Breast epithelium (tissue), 4 donors: ENCODE data around the gene TBC1D20. TPM values are rescaled to one million over a fixed set of nuclear protein-coding genes. Genes with fewer than 3 reads are reported as not detected.

ENCODE experiments used
- DNase-seq, 2 donors: peaks; one replicate each; pipeline ENCODE4 v3.0.0-alpha.2; 2019; ENCODE audit warnings: low spot score in 2 of 2
- H3K27ac ChIP-seq, 2 donors: fragments of 200-600 bp; sonication (generic) in 1 of 2; one replicate each; pipeline ENCODE4 v1.5.1; 2016 to 2019; ENCODE audit warnings: mild to moderate bottlenecking in 1 of 2
- H3K27me3 ChIP-seq, 2 donors: fragments of 200-600 bp; sonication (generic) in 1 of 2; one replicate each; pipeline versions ENCODE4 v1.5.1 to v1.6.0; 2017 to 2019; ENCODE audit warnings: control low read depth in 1 of 2, mild to moderate bottlenecking in 1 of 2
- H3K36me3 ChIP-seq: fragments of 200-600 bp; one replicate; pipeline ENCODE4 v1.5.1; 2019
- H3K4me1 ChIP-seq, 2 donors: fragments of 200-600 bp; sonication (generic); one replicate each; pipeline ENCODE4 v1.5.1; 2016 to 2019; ENCODE audit warnings: control low read depth in 1 of 2
- H3K4me3 ChIP-seq, 3 donors: fragments of 200-600 bp; sonication (generic); 1 replicate in 2 of 3; 2 replicates in 1 of 3; pipeline ENCODE4 v1.5.1; 2016 to 2019; ENCODE audit warnings: mild to moderate bottlenecking in 3 of 3, moderate library complexity in 2 of 3
- H3K9me3 ChIP-seq, 2 donors: fragments of 200-600 bp; sonication (generic) in 1 of 2; one replicate each; pipeline ENCODE4 v1.5.1; 2016 to 2019; ENCODE audit warnings: control low read depth in 1 of 2
- POLR2A ChIP-seq: fragments of 450-650 bp; IDR thresholded peaks from one replicate; pipeline ENCODE4 v1.6.1; 2016; ENCODE audit warnings: antibody characterized with exemption, mild to moderate bottlenecking, moderate library complexity
- POLR2AphosphoS5 ChIP-seq, 3 donors: sonication (generic); formaldehyde crosslinking; IDR thresholded peaks; one replicate each; pipeline ENCODE4 v1.6.1; 2017; ENCODE audit warnings: antibody characterized with exemption in 3 of 3
- intact Hi-C: fragments of 100-400 bp; cut with DNase I; formaldehyde crosslinking; loops from one replicate; pipeline ENCODE4 v1.15.1; 2023; ENCODE audit warnings: low total_unique reads
- total RNA-seq, 3 donors: library from RNA; depleted of rRNA; stranded (reverse); fragments of >200 nt; gene quantifications; one replicate each; pipeline ENCODE4 v1.1.0, GENCODE V29; 2016
- TF ChIP-seq, protein P1 (sequence below), 3 donors: fragments of 450-650 bp; IDR thresholded peaks; one replicate each; pipeline ENCODE4 v1.5.1; 2016 to 2017; ENCODE audit warnings: antibody characterized with exemption in 3 of 3, mild to moderate bottlenecking in 3 of 3, moderate library complexity in 3 of 3

TBC1D20 gene
- total RNA-seq, 3 donors from 2014 or later = 37.7 to 56.6 (median 42.3) TPM

DNA sequence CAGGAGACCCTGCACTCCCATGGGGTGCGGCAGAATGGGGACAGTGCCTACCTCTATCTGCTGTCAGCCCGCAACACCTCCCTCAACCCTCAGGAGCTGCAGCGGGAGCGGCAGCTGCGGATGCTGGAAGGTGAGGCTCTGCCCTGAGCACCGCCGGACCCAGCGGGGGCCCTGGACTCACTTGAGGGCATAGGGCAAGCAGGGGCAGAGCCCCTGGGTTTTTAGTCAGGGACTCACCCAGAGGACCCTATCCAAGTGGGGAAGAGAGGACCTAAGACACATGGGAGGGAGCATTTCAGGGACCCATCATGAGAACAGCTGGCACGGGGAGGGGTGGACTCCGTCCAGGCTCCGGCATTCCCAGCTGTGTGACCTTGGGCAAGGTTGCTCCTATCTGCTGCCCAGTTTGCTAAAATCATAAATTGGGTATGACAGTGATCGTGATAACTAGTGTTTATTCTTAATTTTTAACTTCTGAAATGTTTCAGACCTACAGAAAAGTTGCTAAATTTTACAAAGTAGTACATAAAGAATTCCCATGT lies 44.5 kb downstream of the TBC1D20 start:
- no peaks in the 10 kb centered on the region for H3K36me3 ChIP-seq
- DNase-seq = no peak
- intact Hi-C loops = no loop called here

DNA sequence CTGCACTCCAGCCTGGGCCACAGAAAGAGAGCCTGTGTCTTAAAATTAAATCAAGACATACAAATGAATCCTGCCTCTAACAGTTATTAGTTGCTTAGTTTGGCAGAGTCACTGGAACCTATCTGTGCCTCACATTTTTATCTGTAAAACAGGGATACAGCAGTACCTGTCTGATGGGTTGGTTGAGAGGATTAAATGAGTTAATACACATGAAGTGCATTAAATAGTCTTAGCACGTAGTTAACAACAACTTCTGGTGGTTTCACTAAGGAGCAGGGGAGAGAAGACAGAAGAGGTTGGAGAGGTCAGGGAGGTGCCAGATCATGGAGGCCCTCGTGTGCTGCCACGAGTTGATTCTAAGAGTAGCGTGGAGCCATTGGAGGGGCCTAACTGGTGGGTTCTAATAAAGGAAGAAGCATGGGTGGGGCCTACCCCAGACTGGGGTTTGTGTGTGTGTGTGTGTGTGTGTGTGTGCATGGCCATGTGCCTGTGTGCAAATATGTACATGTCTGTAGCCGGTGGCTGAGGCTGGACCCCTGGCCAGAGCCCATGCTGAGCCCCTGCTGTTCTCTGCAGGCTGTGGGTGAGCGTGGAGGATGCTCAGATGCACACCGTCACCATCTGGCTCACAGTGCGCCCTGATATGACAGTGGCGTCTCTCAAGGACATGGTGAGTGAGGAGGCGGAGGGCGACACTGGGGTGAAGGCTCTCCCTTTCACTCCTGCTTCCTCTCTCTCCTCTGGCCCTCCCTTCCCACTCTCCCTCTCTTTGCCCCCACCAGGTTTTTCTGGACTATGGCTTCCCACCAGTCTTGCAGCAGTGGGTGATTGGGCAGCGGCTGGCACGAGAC lies 45.2 kb downstream of the TBC1D20 start:
- no peaks in the 10 kb centered on the region for H3K9me3 ChIP-seq
- no peak overlapping the region for H3K4me3 ChIP-seq
- no peaks in the 10 kb centered on the region for H3K4me1 ChIP-seq
- H3K36me3 ChIP-seq = no peaks in the 10 kb centered on the region
- H3K27me3 ChIP-seq = no peaks in the 10 kb centered on the region
- intact Hi-C loops = no loop called here
- DNase-seq = no peak
- no peak overlapping the region for H3K27ac ChIP-seq
- TF ChIP-seq POLR2A (no peak), POLR2AphosphoS5 (IDR thresholded peaks at IDR 0.05) (no peak)
- TF ChIP-seq, protein P1, sequence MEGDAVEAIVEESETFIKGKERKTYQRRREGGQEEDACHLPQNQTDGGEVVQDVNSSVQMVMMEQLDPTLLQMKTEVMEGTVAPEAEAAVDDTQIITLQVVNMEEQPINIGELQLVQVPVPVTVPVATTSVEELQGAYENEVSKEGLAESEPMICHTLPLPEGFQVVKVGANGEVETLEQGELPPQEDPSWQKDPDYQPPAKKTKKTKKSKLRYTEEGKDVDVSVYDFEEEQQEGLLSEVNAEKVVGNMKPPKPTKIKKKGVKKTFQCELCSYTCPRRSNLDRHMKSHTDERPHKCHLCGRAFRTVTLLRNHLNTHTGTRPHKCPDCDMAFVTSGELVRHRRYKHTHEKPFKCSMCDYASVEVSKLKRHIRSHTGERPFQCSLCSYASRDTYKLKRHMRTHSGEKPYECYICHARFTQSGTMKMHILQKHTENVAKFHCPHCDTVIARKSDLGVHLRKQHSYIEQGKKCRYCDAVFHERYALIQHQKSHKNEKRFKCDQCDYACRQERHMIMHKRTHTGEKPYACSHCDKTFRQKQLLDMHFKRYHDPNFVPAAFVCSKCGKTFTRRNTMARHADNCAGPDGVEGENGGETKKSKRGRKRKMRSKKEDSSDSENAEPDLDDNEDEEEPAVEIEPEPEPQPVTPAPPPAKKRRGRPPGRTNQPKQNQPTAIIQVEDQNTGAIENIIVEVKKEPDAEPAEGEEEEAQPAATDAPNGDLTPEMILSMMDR (IDR thresholded peaks at IDR 0.05) = no peak

More for the DNA sequence above, 44.5 kb downstream of the TBC1D20 start:
- no peaks in the 10 kb centered on the region for H3K27me3 ChIP-seq
- no peak overlapping the region for H3K27ac ChIP-seq
- no peaks in the 10 kb centered on the region for H3K9me3 ChIP-seq
- H3K4me1 ChIP-seq = no peaks in the 10 kb centered on the region
- no peak overlapping the region for H3K4me3 ChIP-seq
- no peak for TF ChIP-seq POLR2A
- TF ChIP-seq POLR2AphosphoS5 (IDR thresholded peaks at IDR 0.05) = no peak

DNA sequence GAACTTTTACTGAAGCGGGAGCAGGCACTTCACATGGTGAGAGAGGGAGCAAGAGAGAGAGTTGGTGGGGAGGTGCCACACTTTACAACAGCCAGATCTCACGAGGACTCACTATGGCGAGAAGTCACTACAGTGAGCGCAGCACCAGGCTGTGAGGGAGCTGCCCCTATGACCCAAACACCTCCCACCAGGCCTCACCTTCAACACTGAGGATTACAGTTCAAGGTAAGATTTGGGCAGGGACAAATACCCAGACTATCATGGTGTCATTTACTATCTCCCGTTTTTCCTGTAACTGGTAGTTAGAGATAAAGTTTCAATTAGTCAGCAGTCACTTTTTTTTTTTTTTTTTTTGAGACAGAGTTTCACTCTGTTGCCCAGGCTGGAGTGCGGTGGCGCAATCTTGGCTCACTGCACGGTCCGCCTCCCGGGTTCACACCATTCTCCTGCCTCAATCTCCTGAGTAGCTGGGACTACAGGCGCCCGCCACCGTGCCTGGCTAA lies 46.5 kb downstream of the TBC1D20 start:
- Histone ChIP-seq H3K4me1 (no peaks in the 10 kb centered on the region), H3K4me3 (no peak overlapping the region), H3K27ac (no peak overlapping the region), H3K9me3 (no peaks in the 10 kb centered on the region), H3K36me3 (no peaks in the 10 kb centered on the region), H3K27me3 (no peaks in the 10 kb centered on the region)
- no peak for TF ChIP-seq POLR2A
- no peak for TF ChIP-seq POLR2AphosphoS5 (IDR thresholded peaks at IDR 0.05)
- DNase-seq = no peak
- intact Hi-C loops = no loop called here

DNA sequence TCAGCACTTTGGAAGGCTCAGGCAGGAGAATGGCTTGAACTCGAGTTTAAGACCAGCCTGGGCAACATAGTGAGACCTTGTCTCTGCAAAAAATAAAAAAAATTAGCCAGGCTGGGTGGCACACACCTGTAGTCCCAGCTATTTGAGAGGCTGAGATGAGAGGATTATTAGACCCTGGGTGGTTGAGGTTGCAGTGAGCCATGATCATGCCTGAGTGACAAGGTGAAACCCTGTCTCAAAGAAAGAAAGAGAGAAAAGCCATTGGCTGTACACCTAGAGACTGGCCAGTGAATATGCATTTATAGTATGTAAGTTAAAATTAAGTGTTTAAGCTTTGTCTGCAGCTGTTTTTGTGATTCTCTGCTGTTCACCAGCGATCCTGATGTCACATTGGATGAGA lies 48.2 kb downstream of the TBC1D20 start:
- peaks cover 0 to 7% of the 10 kb centered on the region in 2 donors for H3K4me1 ChIP-seq
- H3K27ac ChIP-seq = no peak overlapping the region
- no peaks in the 10 kb centered on the region for H3K27me3 ChIP-seq
- intact Hi-C loops = no loop called here
- H3K36me3 ChIP-seq = no peaks in the 10 kb centered on the region
- TF ChIP-seq POLR2AphosphoS5 (IDR thresholded peaks at IDR 0.05) (no peak), POLR2A (no peak)
- TF ChIP-seq, protein P1 (IDR thresholded peaks at IDR 0.05) = no peak
- no peak for DNase-seq
- no peaks in the 10 kb centered on the region for H3K9me3 ChIP-seq
- no peak overlapping the region for H3K4me3 ChIP-seq

DNA sequence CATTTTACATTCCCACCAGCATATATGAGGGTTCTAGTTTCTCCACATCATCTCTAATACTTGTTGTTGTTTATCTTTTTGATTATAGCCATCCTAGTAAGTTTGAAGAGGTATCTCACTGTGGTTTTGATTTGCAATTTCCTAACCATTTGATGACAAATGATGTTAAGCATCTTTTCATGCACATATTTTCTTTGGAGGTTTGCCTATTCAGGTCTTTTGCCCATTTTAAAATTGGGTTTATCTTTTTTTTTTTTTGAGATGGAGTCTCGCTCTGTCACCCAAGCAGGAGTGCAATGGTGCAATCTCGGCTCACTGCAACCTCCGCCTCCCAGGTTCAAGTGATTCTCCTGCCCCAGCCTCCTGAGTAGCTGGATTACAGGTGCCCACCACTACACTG lies 50.3 kb downstream of the TBC1D20 start:
- peaks cover 0 to 8% of the 10 kb centered on the region in 2 donors for H3K4me1 ChIP-seq
- H3K9me3 ChIP-seq = no peaks in the 10 kb centered on the region
- no peaks in the 10 kb centered on the region for H3K36me3 ChIP-seq
- H3K27me3 ChIP-seq = no peaks in the 10 kb centered on the region
- H3K27ac ChIP-seq = no peak overlapping the region
- DNase-seq = no peak
- TF ChIP-seq, protein P1 (IDR thresholded peaks at IDR 0.05) = no peak
- TF ChIP-seq POLR2A (no peak), POLR2AphosphoS5 (IDR thresholded peaks at IDR 0.05) (no peak)
- no peak overlapping the region for H3K4me3 ChIP-seq
- intact Hi-C loops = no loop called here
